Heart left ventricle (tissue), 13 donors: ENCODE measurements around the gene C5orf52.

ENCODE experiments used
- POLR2A ChIP-seq, 2 donors: fragments of 450-650 bp; IDR thresholded peaks; one replicate each; pipeline ENCODE4 v1.6.1; 2017; ENCODE audit warnings: antibody characterized with exemption in 2 of 2, mild to moderate bottlenecking in 2 of 2, moderate library complexity in 2 of 2
- TF ChIP-seq, protein P1 (sequence below), 12 donors: fragments of 200-600 bp; sonication (generic) in 4 of 12; IDR thresholded peaks; one replicate each; pipeline versions ENCODE4 v1.5.0 to v1.8.0; 2018 to 2022; ENCODE audit warnings: antibody characterized with exemption in 12 of 12, mild to moderate bottlenecking in 5 of 12
- donor health status: ischemic (EF 13 %, LVEDD 7.1; RV severe dilation, severe dysfunction).
- donor health status: DM: no; HTN: yes; CAD: no.
- donor health status: DM: no; HTN: no; CAD: no.
- donor health status: ischemic (EF 25% LVEDD 6.9; RV normal size, moderate dysfunction).
- donor health status: ischemic (EF 25% LVEDD 5.7; RV mildly dilated, moderate dysfunction).
- donor health status: ischemic (EF 35%, LVEDD 5.7; RV mildly dilated, moderate dysfunction).
- donor health status: nonischemic (EF 11% LVEDD 7.7; RV severe dilation, severe dysfunction).
- donor health status: DM: yes; HTN: yes; CAD: no.
- donor health status: PGD.
- donor health status: ischemic (EF 29% LVEDD 5.4; RV normal size, mild dysfunction).
- donor health status: nonischemic (EF 23%, LVEDD 6.1; RV moderate dilation, normal function).

- TF ChIP-seq, protein P1, sequence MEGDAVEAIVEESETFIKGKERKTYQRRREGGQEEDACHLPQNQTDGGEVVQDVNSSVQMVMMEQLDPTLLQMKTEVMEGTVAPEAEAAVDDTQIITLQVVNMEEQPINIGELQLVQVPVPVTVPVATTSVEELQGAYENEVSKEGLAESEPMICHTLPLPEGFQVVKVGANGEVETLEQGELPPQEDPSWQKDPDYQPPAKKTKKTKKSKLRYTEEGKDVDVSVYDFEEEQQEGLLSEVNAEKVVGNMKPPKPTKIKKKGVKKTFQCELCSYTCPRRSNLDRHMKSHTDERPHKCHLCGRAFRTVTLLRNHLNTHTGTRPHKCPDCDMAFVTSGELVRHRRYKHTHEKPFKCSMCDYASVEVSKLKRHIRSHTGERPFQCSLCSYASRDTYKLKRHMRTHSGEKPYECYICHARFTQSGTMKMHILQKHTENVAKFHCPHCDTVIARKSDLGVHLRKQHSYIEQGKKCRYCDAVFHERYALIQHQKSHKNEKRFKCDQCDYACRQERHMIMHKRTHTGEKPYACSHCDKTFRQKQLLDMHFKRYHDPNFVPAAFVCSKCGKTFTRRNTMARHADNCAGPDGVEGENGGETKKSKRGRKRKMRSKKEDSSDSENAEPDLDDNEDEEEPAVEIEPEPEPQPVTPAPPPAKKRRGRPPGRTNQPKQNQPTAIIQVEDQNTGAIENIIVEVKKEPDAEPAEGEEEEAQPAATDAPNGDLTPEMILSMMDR (IDR thresholded peaks at IDR 0.05) = peak in 6 of 12 donors; percentile 20 to 46 (median 26)
- TF ChIP-seq POLR2A (IDR thresholded peaks at IDR 0.05) = no peak
Measured at GRCh38 chr5:157651623-157652376, 19.5 kb upstream of the C5orf52 start.
